B cell (primary cell): ENCODE measurements around the gene TBC1D22A.

Source experiments
- CTCF ChIP-seq: fragments of 200-600 bp; IDR thresholded peaks from one replicate; pipeline ENCODE4 v1.8.0; 2022; ENCODE audit warnings: antibody characterized with exemption, mild to moderate bottlenecking
- EZH2 ChIP-seq: IDR thresholded peaks from 2 replicates; pipeline ENCODE4 v1.6.1; 2012; ENCODE audit warnings: borderline replicate concordance, low read depth, mild to moderate bottlenecking, moderate library complexity, low read length; ENCODE audit not compliant: insufficient read depth, poor library complexity, severe bottlenecking

GRCh38 chr22:46848197-46848596, 85.7 kb downstream of the TBC1D22A start:
- TF ChIP-seq CTCF (no peak), EZH2 (no peak)
